Upper lobe of left lung (tissue), 6 donors: ENCODE measurements around the gene LHX3. TPM values are rescaled to one million over a fixed set of nuclear protein-coding genes. Genes with fewer than 3 reads are reported as not detected.

Source experiments
- ATAC-seq, 2 donors: fragments of 200-7000 bp; cut with Tn5 transposase; one replicate each; pipeline ENCODE4 v1.9.1; 2022; ENCODE audit warnings: mild to moderate bottlenecking in 2 of 2, moderate library complexity in 2 of 2; ENCODE audit not compliant: low FRiP score in 2 of 2
- DNase-seq, 2 donors: peaks; one replicate each; pipeline ENCODE4 v3.0.0-alpha.2; 2019 to 2020
- H3K27ac ChIP-seq, 4 donors: fragments of 200-600 bp; sonication (generic); one replicate each; pipeline ENCODE4 v1.5.1; 2016 to 2019
- H3K27me3 ChIP-seq, 4 donors: fragments of 200-600 bp; sonication (generic); one replicate each; pipeline ENCODE4 v1.5.1; 2017 to 2019
- H3K36me3 ChIP-seq, 4 donors: fragments of 200-600 bp; sonication (generic); one replicate each; pipeline ENCODE4 v1.5.1; 2016 to 2019
- H3K4me1 ChIP-seq, 4 donors: fragments of 200-600 bp; sonication (generic); one replicate each; pipeline ENCODE4 v1.5.1; 2018 to 2019
- H3K4me3 ChIP-seq, 4 donors: fragments of 200-600 bp; sonication (generic); one replicate each; pipeline ENCODE4 v1.5.1; 2017 to 2019; ENCODE audit warnings: mild to moderate bottlenecking in 2 of 4, moderate library complexity in 1 of 4
- H3K9me3 ChIP-seq, 4 donors: fragments of 200-600 bp; sonication (generic); one replicate each; pipeline ENCODE4 v1.5.1; 2018 to 2019
- EP300 ChIP-seq, 4 donors: sonication (generic); formaldehyde crosslinking; IDR thresholded peaks; one replicate each; pipeline ENCODE4 v1.5.1; 2017; ENCODE audit warnings: antibody characterized with exemption in 4 of 4, control low read depth in 2 of 4
- POLR2A ChIP-seq, 4 donors: fragments of 450-650 bp; IDR thresholded peaks; one replicate each; pipeline ENCODE4 v1.5.1; 2016 to 2017; ENCODE audit warnings: antibody characterized with exemption in 4 of 4, mild to moderate bottlenecking in 2 of 4
- POLR2AphosphoS5 ChIP-seq, 2 donors: sonication (generic); formaldehyde crosslinking; IDR thresholded peaks; one replicate each; pipeline ENCODE4 v1.5.1; 2017; ENCODE audit warnings: antibody characterized with exemption in 2 of 2
- whole genome bisulfite sequencing, 2 donors: methylation state at CpG; one replicate each; pipeline ENCODE4 v1.1.5; 2017 to 2018; 5-methylcytosine and 5-hydroxymethylcytosine counted together
- total RNA-seq, 6 donors: library from RNA; depleted of rRNA in 4 of 6; stranded (reverse); fragments of >200 nt in 4 of 6; gene quantifications; one replicate each; pipeline versions ENCODE4 v1.1.0 to v1.2.1, GENCODE V29; 2016 to 2021
- TF ChIP-seq, protein P1 (sequence below), 6 experiments: fragments of 450-650 bp in 4 of 6; fragments of 200-600 bp in 2 of 6; sonication (generic) in 2 of 6; IDR thresholded peaks; one replicate each; pipeline ENCODE4 v1.5.1; 2016 to 2019; ENCODE audit warnings: antibody characterized with exemption in 6 of 6
- donor health status: DM: no; HTN: no; CAD: no; lungs with moderate emphysema.
- donor health status: DM: no; HTN: yes; CAD: no; lungs with severe emphysema.

The LHX3 gene
- total RNA-seq, 6 donors from 2014 or later: 0.20 TPM; not detected in 5

DNA sequence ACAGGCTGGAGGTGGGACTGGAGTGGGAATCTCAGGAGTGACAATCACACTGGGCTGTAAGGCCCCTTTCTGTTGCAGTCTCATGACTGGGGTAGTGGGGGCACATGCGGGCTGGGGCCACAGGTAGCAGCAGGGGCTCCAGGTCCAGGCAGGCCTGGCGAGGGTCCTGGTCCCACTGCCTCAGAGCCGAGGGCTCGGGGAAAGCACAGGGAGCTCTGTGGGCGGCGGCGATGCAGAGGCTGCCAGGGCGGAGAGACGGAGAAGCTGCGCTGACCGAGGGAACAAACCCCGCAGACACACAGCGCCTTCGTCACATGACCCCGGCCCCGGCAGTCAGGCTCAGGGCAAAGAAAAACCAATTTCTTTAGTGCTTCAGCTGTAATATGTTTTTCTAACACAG lies 5.3 kb upstream of the LHX3 start:
- peaks cover 0 to 2% (median under 1%) of the 10 kb centered on the region in 4 donors for H3K27me3 ChIP-seq
- H3K4me1 ChIP-seq: no peaks in the 10 kb centered on the region
- DNase-seq (peak in 1 of 2 donors; percentile 62), ATAC-seq (no peak)
- peaks cover 0 to 10% (median 4%) of the 10 kb centered on the region in 4 donors for H3K9me3 ChIP-seq
- WGBS, 2 donors: 94 to 96% methylated on average over 13 to 15 of the region's 16 CpGs
- H3K4me3 ChIP-seq: no peak overlapping the region
- H3K36me3 ChIP-seq: peaks cover 10 to 60% (median 37%) of the 10 kb centered on the region in 4 donors
- no peak for TF ChIP-seq POLR2AphosphoS5 (IDR thresholded peaks at IDR 0.05)
- no peak overlapping the region for H3K27ac ChIP-seq

DNA sequence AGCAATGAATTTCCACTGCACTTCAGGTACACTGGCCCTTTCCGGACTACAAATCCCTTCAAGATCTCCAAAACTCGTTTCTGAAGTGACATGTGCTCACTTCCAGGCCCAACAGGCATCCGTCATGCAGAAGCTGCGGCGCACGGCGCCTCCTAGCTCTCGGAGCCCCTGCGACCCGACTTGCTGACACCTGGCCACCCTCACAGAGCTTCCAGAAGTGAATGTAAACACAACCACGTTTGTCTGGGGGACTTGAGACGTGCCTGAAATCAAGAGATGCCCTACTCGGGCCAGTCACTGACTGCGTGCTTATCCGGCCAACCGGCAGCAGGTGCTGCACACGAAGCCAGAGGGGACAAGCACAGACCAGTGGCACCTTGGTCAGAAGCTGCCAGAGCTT lies 4.9 kb upstream of the LHX3 start:
- Histone ChIP-seq H3K4me1 (peaks cover 0 to 4% (median 0%) of the 10 kb centered on the region in 4 donors), H3K36me3 (peaks cover 8 to 55% (median 33%) of the 10 kb centered on the region in 4 donors), H3K27ac (no peak overlapping the region), H3K9me3 (peaks cover 0 to 10% (median 4%) of the 10 kb centered on the region in 4 donors), H3K27me3 (peaks cover 0 to 7% (median 3%) of the 10 kb centered on the region in 4 donors), H3K4me3 (no peak overlapping the region)
- 85 to 95% methylated on average over 8 to 17 of the region's 17 CpGs for WGBS, 2 donors
- ATAC-seq (no peak), DNase-seq (peak in 1 of 2 donors; percentile 59)
- TF ChIP-seq POLR2A (IDR thresholded peaks at IDR 0.05) (no peak), POLR2AphosphoS5 (IDR thresholded peaks at IDR 0.05) (no peak), EP300 (IDR thresholded peaks at IDR 0.05) (no peak)
- TF ChIP-seq, protein P1, sequence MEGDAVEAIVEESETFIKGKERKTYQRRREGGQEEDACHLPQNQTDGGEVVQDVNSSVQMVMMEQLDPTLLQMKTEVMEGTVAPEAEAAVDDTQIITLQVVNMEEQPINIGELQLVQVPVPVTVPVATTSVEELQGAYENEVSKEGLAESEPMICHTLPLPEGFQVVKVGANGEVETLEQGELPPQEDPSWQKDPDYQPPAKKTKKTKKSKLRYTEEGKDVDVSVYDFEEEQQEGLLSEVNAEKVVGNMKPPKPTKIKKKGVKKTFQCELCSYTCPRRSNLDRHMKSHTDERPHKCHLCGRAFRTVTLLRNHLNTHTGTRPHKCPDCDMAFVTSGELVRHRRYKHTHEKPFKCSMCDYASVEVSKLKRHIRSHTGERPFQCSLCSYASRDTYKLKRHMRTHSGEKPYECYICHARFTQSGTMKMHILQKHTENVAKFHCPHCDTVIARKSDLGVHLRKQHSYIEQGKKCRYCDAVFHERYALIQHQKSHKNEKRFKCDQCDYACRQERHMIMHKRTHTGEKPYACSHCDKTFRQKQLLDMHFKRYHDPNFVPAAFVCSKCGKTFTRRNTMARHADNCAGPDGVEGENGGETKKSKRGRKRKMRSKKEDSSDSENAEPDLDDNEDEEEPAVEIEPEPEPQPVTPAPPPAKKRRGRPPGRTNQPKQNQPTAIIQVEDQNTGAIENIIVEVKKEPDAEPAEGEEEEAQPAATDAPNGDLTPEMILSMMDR (IDR thresholded peaks at IDR 0.05): no peak

DNA sequence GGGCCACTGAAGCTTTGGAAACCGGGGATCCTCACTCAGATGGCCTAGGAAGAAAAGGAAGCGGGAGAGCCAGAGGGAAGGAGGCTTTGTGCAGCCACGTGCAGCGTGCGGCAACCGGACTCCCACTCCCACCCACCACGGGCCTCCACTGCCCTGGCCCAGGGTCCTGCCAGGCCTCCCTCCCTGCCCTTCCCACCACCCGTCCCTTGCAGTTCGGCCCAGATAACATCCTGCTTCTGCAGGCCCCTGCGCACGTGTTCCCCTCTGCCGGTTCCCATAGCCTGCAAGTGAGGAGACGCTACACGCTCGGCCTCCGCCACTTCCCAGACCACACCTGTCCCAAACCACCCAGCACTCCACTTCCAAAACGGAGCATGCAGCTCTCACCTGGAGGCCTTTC lies 4.3 kb upstream of the LHX3 start:
- H3K27ac ChIP-seq: no peak overlapping the region
- peaks cover 0 to 8% (median 2%) of the 10 kb centered on the region in 4 donors for H3K9me3 ChIP-seq
- peaks cover 0 to 8% (median 0%) of the 10 kb centered on the region in 4 donors for H3K4me1 ChIP-seq
- DNase-seq: peak in 1 of 2 donors; percentile 68
- no peak overlapping the region for H3K4me3 ChIP-seq
- peaks cover 4 to 49% (median 28%) of the 10 kb centered on the region in 4 donors for H3K36me3 ChIP-seq
- 93 to 94% methylated on average over 17 of the region's 17 CpGs for WGBS, 2 donors
- H3K27me3 ChIP-seq: peaks cover 0 to 13% (median 6%) of the 10 kb centered on the region in 4 donors
- ATAC-seq: no peak
- no peak for TF ChIP-seq POLR2A (IDR thresholded peaks at IDR 0.05)
- TF ChIP-seq, protein P1 (IDR thresholded peaks at IDR 0.05): no peak
- no peak for TF ChIP-seq POLR2AphosphoS5 (IDR thresholded peaks at IDR 0.05)
- no peak for TF ChIP-seq EP300 (IDR thresholded peaks at IDR 0.05)

DNA sequence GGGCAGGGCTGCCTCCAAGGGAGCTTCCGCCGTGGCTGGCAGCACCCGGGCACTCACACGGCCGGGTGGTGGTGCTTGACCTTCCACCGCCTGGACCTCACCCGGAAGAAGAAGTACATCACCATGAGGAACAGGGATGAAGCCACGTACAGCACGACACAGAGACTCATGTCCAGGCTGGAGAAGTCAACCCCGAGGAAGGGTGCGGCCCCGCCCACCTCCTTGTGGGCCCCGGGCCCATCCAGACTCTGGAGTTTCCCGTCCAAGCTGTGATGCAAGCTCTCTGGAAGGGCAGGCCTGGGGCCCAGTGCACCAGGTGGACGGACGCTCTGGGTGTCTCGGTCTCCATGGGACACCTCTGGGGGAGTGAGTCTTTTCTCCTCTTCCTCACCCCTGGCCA lies 3.7 kb upstream of the LHX3 start:
- no peak for ATAC-seq
- H3K9me3 ChIP-seq: peaks cover 0 to 2% (median under 1%) of the 10 kb centered on the region in 4 donors
- H3K27ac ChIP-seq: no peak overlapping the region
- peak in 1 of 2 donors; percentile 65 for DNase-seq
- WGBS, 2 donors: 88 to 91% methylated on average over 10 to 17 of the region's 17 CpGs
- no peak for TF ChIP-seq POLR2A (IDR thresholded peaks at IDR 0.05)
- TF ChIP-seq, protein P1 (IDR thresholded peaks at IDR 0.05): no peak
- no peak for TF ChIP-seq EP300 (IDR thresholded peaks at IDR 0.05)
- no peak for TF ChIP-seq POLR2AphosphoS5 (IDR thresholded peaks at IDR 0.05)
- peaks cover 0 to 8% (median 0%) of the 10 kb centered on the region in 4 donors for H3K4me1 ChIP-seq
- peaks cover 0 to 18% (median 9%) of the 10 kb centered on the region in 4 donors for H3K27me3 ChIP-seq
- peaks cover 4 to 44% (median 22%) of the 10 kb centered on the region in 4 donors for H3K36me3 ChIP-seq
- H3K4me3 ChIP-seq: no peak overlapping the region

DNA sequence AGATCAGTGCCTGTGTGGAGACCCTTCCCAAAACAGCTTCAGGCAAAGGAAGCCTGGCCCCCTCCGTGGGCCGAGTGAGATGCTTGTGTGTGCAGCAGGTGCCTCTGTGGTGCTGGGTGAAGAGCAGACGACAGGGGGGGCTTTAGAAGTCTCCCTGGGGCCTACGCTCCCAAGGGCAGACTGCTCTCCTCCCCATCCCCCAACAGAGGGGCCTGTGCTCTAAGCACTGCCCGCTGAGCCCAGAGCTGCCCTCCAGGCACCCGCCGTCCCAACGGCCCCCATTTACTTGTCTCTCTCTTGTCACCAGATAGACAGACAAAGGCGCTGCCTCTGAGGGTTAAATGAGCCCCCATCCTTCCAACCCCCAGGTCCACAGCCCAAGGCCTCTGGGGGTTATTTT lies 2.7 kb upstream of the LHX3 start:
- no peak for DNase-seq
- WGBS, 2 donors: 80 to 87% methylated on average over 7 to 8 of the region's 9 CpGs

More for the DNA sequence above, 2.7 kb upstream of the LHX3 start:
- Histone ChIP-seq H3K9me3 (no peaks in the 10 kb centered on the region), H3K4me3 (no peak overlapping the region), H3K4me1 (peaks cover 0 to 16% (median 0%) of the 10 kb centered on the region in 4 donors), H3K27ac (no peak overlapping the region), H3K27me3 (peaks cover 0 to 29% (median 16%) of the 10 kb centered on the region in 4 donors), H3K36me3 (peaks cover 4 to 35% (median 18%) of the 10 kb centered on the region in 4 donors)
- TF ChIP-seq POLR2A (IDR thresholded peaks at IDR 0.05) (no peak), EP300 (IDR thresholded peaks at IDR 0.05) (no peak), POLR2AphosphoS5 (IDR thresholded peaks at IDR 0.05) (no peak)
- TF ChIP-seq, protein P1 (IDR thresholded peaks at IDR 0.05): no peak
- ATAC-seq: no peak
